Measurements from ENCODE around the gene ZNF141. TPM values are rescaled to one million over a fixed set of nuclear protein-coding genes. Genes with fewer than 3 reads are reported as not detected.

Gene ZNF141
- total RNA-seq, 2 donors from 2014 or later: 17.3 to 35.8 TPM

Other genes with a start within 250 kb of the ZNF141 start
- 1 to 10 TPM; 1.7 to 6.8 TPM for gene ZNF718, start 213.3 kb upstream of the ZNF141 start, total RNA-seq
- gene ZNF732, start 32.3 kb upstream of the ZNF141 start, total RNA-seq: not detected
- gene ZNF721, start 161.3 kb downstream of the ZNF141 start, total RNA-seq: 10 to 100 TPM; 23.4 to 35.4 TPM
- 10 to 100 TPM; 50.7 to 66.9 TPM for gene PIGG, start 161.4 kb downstream of the ZNF141 start, total RNA-seq
- not detected for gene TMEM271, start 238.5 kb downstream of the ZNF141 start, total RNA-seq